RWPE1 (cell line): ENCODE results near the gene PPP2R2D.

ENCODE experiments used
- CTCF ChIA-PET: fragments of 350-600 bp; sonication (Branson Sonifier 250); formaldehyde crosslinking; extraction: SDS; loops from one replicate; lab custom pipeline; 2021; lab: Yijun Ruan, JAX
- POLR2A ChIA-PET: fragments of 400-600 bp; formaldehyde crosslinking; extraction: SDS; loops from one replicate; lab custom pipeline; 2020; ENCODE audit warnings: antibody characterized with exemption; ENCODE audit not compliant: low non-redundant PET; lab: Yijun Ruan, JAX
- DNase-seq: peaks from one replicate; pipeline ENCODE4 v3.0.0; 2012; ENCODE audit warnings: low spot score
- H3K27ac ChIP-seq: fragments of 450-650 bp; 2 replicates; pipeline ENCODE4 v1.5.1; 2017
- TF ChIP-seq, protein P1 (sequence below): fragments of 450-650 bp; conservative IDR thresholded peaks from 2 replicates; pipeline ENCODE4 v1.5.1; 2017; ENCODE audit warnings: low read depth, mild to moderate bottlenecking

Gene PPP2R2D

GRCh38 chr10:132004052-132004451, 103.2 kb downstream of the PPP2R2D start:
- no peak for DNase-seq
- ChIA-PET CTCF (no interaction called here), POLR2A (no interaction called here)
- H3K27ac ChIP-seq: no peak overlapping the region
- TF ChIP-seq, protein P1, sequence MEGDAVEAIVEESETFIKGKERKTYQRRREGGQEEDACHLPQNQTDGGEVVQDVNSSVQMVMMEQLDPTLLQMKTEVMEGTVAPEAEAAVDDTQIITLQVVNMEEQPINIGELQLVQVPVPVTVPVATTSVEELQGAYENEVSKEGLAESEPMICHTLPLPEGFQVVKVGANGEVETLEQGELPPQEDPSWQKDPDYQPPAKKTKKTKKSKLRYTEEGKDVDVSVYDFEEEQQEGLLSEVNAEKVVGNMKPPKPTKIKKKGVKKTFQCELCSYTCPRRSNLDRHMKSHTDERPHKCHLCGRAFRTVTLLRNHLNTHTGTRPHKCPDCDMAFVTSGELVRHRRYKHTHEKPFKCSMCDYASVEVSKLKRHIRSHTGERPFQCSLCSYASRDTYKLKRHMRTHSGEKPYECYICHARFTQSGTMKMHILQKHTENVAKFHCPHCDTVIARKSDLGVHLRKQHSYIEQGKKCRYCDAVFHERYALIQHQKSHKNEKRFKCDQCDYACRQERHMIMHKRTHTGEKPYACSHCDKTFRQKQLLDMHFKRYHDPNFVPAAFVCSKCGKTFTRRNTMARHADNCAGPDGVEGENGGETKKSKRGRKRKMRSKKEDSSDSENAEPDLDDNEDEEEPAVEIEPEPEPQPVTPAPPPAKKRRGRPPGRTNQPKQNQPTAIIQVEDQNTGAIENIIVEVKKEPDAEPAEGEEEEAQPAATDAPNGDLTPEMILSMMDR: no peak

- TF ChIP-seq, protein P1: no peak
- H3K27ac ChIP-seq: no peak overlapping the region
- no peak for DNase-seq
- ChIA-PET CTCF (no interaction called here), POLR2A (no interaction called here)
Measured at GRCh38 chr10:132005147-132005546, 104.3 kb downstream of the PPP2R2D start.

- CTCF ChIA-PET: no interaction called here
- H3K27ac ChIP-seq: no peak overlapping the region
- DNase-seq: no peak
- POLR2A ChIA-PET: no interaction called here
- TF ChIP-seq, protein P1: no peak
Measured at GRCh38 chr10:132006966-132007365, 106.2 kb downstream of the PPP2R2D start.

DNA sequence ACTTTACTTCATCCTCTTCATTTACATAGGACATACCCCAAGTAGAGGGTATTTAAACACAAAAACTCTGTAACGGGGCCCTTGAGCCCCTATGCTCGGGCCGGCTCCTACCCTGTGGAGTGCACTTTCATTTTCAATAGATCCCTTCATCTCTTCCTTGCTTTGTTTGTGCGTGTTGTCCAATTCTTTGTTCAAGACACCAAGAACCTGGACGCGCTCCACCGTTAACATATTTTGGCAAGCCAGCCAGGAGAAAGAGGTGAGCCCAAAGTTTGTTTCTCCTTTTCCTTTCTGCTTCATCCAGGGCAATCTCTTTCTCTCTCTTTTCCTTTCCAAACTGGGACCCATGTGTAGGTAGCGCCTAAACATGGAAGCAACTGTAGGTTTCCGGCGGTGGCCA, 106.9 kb downstream of the PPP2R2D start:
- no peak for DNase-seq
- ChIA-PET CTCF (interaction anchor here (0.7 to 2.0 kb wide), 2 partner anchors 25 to 122 kb away, joined by 5 to 6 read pairs; no protein-coding TSS in a partner anchor), POLR2A (no interaction called here)
- H3K27ac ChIP-seq: no peak overlapping the region
- TF ChIP-seq, protein P1: no peak
